SK-N-MC (cell line): ENCODE data around the gene PAMR1.

Source experiments
- DNase-seq: peaks from one replicate; pipeline ENCODE4 v3.0.0-alpha.2; 2011; ENCODE audit warnings: low read depth, low spot score
- H3K27ac ChIP-seq: fragments of 200-600 bp; sonication (generic); 2 replicates; pipeline ENCODE4 v1.5.1; 2016; ENCODE audit warnings: mixed run types
- H3K36me3 ChIP-seq: fragments of 200-600 bp; sonication (generic); 2 replicates; pipeline ENCODE4 v1.6.1; 2017; ENCODE audit warnings: antibody characterized with exemption, low read length, mixed read lengths; ENCODE audit not compliant: insufficient read depth
- H3K4me3 ChIP-seq: fragments of 200-600 bp; sonication (generic); 2 replicates; pipeline ENCODE4 v1.5.1; 2016
- H3K9ac ChIP-seq: fragments of 200-600 bp; sonication (generic); 2 replicates; pipeline ENCODE4 v1.8.0; 2017; ENCODE audit warnings: mixed run types, mixed read lengths; ENCODE audit not compliant: insufficient read length
- H3K9me3 ChIP-seq: fragments of 200-600 bp; sonication (generic); 2 replicates; pipeline ENCODE4 v1.6.1; 2017; ENCODE audit warnings: low read depth, mild to moderate bottlenecking, antibody characterized with exemption, low read length, moderate library complexity, mixed read lengths
- EZH2 ChIP-seq: fragments of 200-600 bp; sonication (generic); IDR thresholded peaks from one replicate; pipeline ENCODE4 v1.6.1; 2017; ENCODE audit warnings: antibody characterized with exemption
- FOXP2 ChIP-seq: optimal IDR thresholded peaks from 2 replicates; pipeline ENCODE3; 2011; ENCODE audit warnings: mild to moderate bottlenecking, moderate library complexity; ENCODE audit not compliant: insufficient read depth; ENCODE audit errors: extremely low read length, control extremely low read depth
- POLR2AphosphoS5 ChIP-seq: IDR thresholded peaks from 2 replicates; pipeline ENCODE4 v1.6.1; 2012; ENCODE audit warnings: mild to moderate bottlenecking, low read depth, low read length, borderline replicate concordance

PAMR1 gene

DNA sequence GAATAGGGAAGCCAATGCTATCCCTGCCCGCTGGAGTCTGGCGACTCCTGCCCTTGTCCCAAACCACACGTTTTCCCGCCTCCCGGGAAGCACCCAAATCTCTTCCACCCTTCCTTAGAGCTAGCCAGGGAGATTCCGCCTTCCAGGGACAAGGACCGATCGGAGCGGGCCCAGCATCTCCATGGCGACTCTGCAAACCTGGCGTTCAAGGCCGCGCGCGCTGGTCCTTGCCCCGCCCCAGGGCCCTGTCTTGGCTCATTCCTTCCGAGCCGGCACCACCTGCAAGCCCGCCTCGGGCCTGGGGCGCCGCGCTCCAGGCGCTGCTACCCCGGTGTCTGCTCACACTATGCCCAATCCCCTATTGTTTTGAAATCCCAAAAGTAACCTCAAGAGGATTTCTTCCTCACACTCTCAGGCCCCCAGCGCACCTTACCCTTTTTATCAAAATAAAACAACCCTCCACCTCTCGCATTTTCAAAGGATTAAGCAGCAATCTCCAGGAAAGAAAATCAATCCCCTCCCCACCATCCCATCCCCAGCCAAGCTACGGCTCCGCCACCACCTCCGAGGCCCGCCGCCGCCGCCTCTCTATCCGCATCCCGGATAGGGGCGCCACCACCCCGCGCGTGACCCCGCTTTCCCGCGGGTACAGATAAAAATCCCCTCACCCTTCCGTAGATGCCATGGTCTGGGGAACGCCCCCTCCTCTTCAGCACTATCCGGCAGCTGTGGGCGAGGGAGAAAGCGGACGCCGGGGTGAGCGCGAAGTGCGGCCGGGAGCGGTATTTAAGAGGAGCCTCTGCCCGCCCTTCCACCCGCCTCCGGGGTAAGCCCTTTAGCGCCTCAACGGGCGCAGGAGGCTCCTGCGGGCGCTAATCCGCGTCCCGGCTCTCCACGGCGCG, 106.9 kb downstream of the PAMR1 start:
- TF ChIP-seq EZH2 (peak; percentile 87), FOXP2 (no peak)
- H3K4me3 ChIP-seq, result peak overlapping the region; percentile 26; the same call in 1 of the 2 replicates

DNA sequence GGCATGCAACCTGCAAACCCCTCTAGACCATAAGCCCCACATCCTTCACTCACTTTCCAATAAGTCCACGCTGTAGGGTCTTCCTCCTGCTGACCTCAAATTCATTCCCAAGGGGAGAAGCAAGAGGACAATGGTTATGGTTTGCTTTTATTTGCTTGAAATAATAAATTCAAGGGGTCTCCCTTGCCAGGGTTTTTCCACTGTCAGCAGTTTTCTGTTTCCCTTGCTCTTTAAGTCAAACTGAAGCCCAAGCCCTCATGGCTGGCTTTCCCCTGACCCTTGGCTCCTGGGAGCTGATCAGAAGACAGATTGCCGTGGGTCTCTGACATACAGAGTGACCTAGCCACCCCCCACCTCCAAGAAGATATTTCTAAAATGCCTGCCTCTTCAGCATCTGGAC, 109.9 kb downstream of the PAMR1 start:
- no peak overlapping the region for H3K27ac ChIP-seq

More for the DNA sequence above, 106.9 kb downstream of the PAMR1 start:
- no peak overlapping the region for H3K27ac ChIP-seq
- H3K9me3 ChIP-seq, result no peaks in the 10 kb centered on the region
- DNase-seq, result no peak
- no peaks in the 10 kb centered on the region for H3K36me3 ChIP-seq
- H3K9ac ChIP-seq, result no peak overlapping the region

DNA sequence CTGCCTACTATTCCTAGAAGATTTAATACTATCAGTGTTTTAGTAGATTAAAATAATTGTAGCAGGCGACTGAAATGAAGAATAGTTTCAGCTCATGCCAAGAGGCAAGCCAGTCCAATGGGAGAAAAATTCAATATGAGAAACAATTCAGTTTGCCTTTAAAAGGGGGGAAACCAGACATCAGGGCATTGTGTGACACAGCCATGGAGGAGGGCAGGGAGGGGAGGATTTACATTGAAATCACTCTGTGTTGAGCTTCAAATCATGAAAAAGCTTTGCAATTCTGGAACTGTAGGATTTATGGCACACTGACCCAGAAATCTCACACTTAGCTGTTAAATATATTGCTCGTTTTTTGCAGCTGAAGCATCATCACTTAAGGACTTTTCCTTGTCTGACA, 110.6 kb downstream of the PAMR1 start:
- H3K4me3 ChIP-seq, result no peak overlapping the region
- no peak overlapping the region for H3K27ac ChIP-seq
- no peaks in the 10 kb centered on the region for H3K9me3 ChIP-seq
- no peaks in the 10 kb centered on the region for H3K36me3 ChIP-seq
- no peak for DNase-seq
- no peak overlapping the region for H3K9ac ChIP-seq
- TF ChIP-seq EZH2 (no peak), POLR2AphosphoS5 (no peak), FOXP2 (no peak)

More for the DNA sequence above, 109.9 kb downstream of the PAMR1 start:
- H3K9ac ChIP-seq, result no peak overlapping the region
- H3K4me3 ChIP-seq, result no peak overlapping the region
- TF ChIP-seq EZH2 (no peak), FOXP2 (no peak), POLR2AphosphoS5 (no peak)
- no peaks in the 10 kb centered on the region for H3K36me3 ChIP-seq
- no peak for DNase-seq
- H3K9me3 ChIP-seq, result no peaks in the 10 kb centered on the region

- Histone ChIP-seq H3K27ac (no peak overlapping the region), H3K9ac (no peak overlapping the region), H3K9me3 (no peaks in the 10 kb centered on the region), H3K4me3 (no peak overlapping the region), H3K36me3 (no peaks in the 10 kb centered on the region)
- no peak for TF ChIP-seq EZH2
- no peak for DNase-seq
These were observed 111.1 kb downstream of the PAMR1 start for GRCh38 chr11:35414311-35414710.

- Histone ChIP-seq H3K9me3 (no peaks in the 10 kb centered on the region), H3K4me3 (no peak overlapping the region), H3K27ac (no peak overlapping the region), H3K9ac (no peak overlapping the region), H3K36me3 (no peaks in the 10 kb centered on the region)
- TF ChIP-seq FOXP2 (no peak), EZH2 (no peak), POLR2AphosphoS5 (no peak)
- DNase-seq, result no peak
These were observed 111.8 kb downstream of the PAMR1 start for GRCh38 chr11:35413598-35413997.

- no peak overlapping the region for H3K9ac ChIP-seq
- H3K27ac ChIP-seq, result no peak overlapping the region
- no peaks in the 10 kb centered on the region for H3K9me3 ChIP-seq
- H3K4me3 ChIP-seq, result no peak overlapping the region
- TF ChIP-seq POLR2AphosphoS5 (no peak), EZH2 (no peak), FOXP2 (no peak)
- no peak for DNase-seq
- no peaks in the 10 kb centered on the region for H3K36me3 ChIP-seq
These were observed 113.1 kb downstream of the PAMR1 start for GRCh38 chr11:35412285-35412684.

DNA sequence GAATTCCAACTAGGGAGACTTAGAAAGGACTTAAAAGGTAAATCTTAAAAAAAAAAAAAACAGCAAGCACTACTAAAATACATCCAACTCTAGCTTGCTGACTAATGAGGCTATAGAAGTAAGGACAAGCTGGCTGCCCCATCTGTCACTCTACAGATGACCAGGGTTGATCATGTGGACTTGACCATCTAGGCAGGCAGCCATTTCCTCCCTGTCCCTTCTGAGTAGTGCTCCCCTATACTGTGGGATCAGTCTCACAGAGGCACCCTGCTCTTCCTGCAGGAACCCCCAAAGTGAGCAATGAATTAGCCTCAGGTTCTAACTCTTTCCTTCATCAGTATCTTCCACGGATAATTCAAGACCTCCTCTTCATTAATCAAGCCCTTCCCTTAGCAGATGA, 118.4 kb downstream of the PAMR1 start:
- Histone ChIP-seq H3K9me3 (no peaks in the 10 kb centered on the region), H3K36me3 (no peaks in the 10 kb centered on the region), H3K9ac (no peak overlapping the region), H3K4me3 (no peak overlapping the region), H3K27ac (no peak overlapping the region)
- no peak for DNase-seq
- TF ChIP-seq EZH2, result no peak
- no peak for TF ChIP-seq POLR2AphosphoS5
- TF ChIP-seq FOXP2, result no peak

DNA sequence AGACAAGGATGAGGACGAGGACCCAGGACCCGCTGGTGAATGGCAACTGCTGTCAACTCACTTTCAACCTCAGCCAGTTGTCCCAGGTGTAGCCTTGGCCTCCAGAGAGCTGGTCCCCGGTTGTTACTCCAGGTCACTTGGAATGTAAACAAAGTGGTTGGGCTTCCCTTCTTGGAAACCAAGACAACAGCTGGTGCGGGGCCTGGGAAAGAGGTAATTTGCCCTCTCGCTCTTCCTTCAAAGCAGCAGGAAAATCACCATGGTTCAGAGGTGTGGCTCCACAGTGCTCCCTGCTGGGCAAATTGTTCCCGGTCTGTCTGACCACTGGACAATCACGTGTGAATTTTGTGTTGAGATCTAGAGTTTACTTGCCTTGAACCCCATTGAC, 121.0 kb downstream of the PAMR1 start:
- H3K36me3 ChIP-seq, result no peaks in the 10 kb centered on the region
- H3K9me3 ChIP-seq, result no peaks in the 10 kb centered on the region
- TF ChIP-seq FOXP2, result no peak
- TF ChIP-seq EZH2, result no peak
- TF ChIP-seq POLR2AphosphoS5, result no peak
- no peak overlapping the region for H3K27ac ChIP-seq
- no peak overlapping the region for H3K9ac ChIP-seq
- no peak for DNase-seq
- no peak overlapping the region for H3K4me3 ChIP-seq
